ENCODE measurements around the gene PSMD1. TPM values are rescaled to one million over a fixed set of nuclear protein-coding genes. Genes with fewer than 3 reads are reported as not detected.
A peak's percentile ranks its signal among the peaks of the same experiment; 100 is the strongest.

The PSMD1 gene
- 55.3 TPM for total RNA-seq
- long read RNA-seq, transcript PSMD1-201 (25 exons, 3,326 nt), result major isoform, 12 of 122 reads
- long read RNA-seq, partial matches to known transcripts, result 98 of 122 reads
- long read RNA-seq, other reads (novel, unspliced or antisense), result 8 of 122 reads

- Histone ChIP-seq H3K4me1 (peaks cover 38% of the 10 kb centered on the region), H3K4me3 (peak within 1 kb of the TSS; percentile 99)
- peak; percentile 94 to 98 for ATAC-seq
These were observed at the start of gene PSMD1 for GRCh38 chr2:231056453-231057416. Gene PSMD1 (plus strand): TSS chr2:231056867. CDS start chr2:231057026, 159 bp downstream.

GRCh38 chr2:231007286-231008098 is 49.2 kb upstream of the PSMD1 start:
- no peak for DNase-seq
- Histone ChIP-seq H3K4me1 (no peaks in the 10 kb centered on the region), H3K27ac (no peak overlapping the region), H3K36me3 (no peaks in the 10 kb centered on the region), H3K9me3 (no peaks in the 10 kb centered on the region), H3K4me3 (no peak overlapping the region), H3K27me3 (ENCODE audit: low read depth) (peaks cover under 1% of the 10 kb centered on the region)
- intact Hi-C loops (cut with DNase I), result no loop called here
- no peak for ATAC-seq
- no peak for TF ChIP-seq CTCF (IDR thresholded peaks at IDR 0.05)

More at GRCh38 chr2:231056453-231057416, at the start of gene PSMD1:
- H3K27me3 ChIP-seq (ENCODE audit: low read depth), result no peaks in the 10 kb centered on the region
- peak; percentile 93 for DNase-seq
- peaks cover 6% of the 10 kb centered on the region for H3K36me3 ChIP-seq
- H3K9me3 ChIP-seq, result no peaks in the 10 kb centered on the region
- intact Hi-C loops (cut with DNase I), result no loop called here
- H3K27ac ChIP-seq, result peak within 1 kb of the TSS; percentile 96
- TF ChIP-seq CTCF (IDR thresholded peaks at IDR 0.05), result peak; percentile 96

GRCh38 chr2:231008131-231008530 is 48.5 kb upstream of the PSMD1 start:
- no peaks in the 10 kb centered on the region for H3K36me3 ChIP-seq
- intact Hi-C loops (cut with DNase I), result no loop called here
- TF ChIP-seq CTCF (IDR thresholded peaks at IDR 0.05), result no peak
- no peaks in the 10 kb centered on the region for H3K9me3 ChIP-seq
- no peak overlapping the region for H3K27ac ChIP-seq
- DNase-seq, result no peak
- H3K27me3 ChIP-seq (ENCODE audit: low read depth), result no peaks in the 10 kb centered on the region
- H3K4me1 ChIP-seq, result no peaks in the 10 kb centered on the region
- no peak for ATAC-seq
- H3K4me3 ChIP-seq, result no peak overlapping the region

- intact Hi-C loops (cut with DNase I), result no loop called here
- Histone ChIP-seq H3K4me1 (no peaks in the 10 kb centered on the region), H3K27me3 (ENCODE audit: low read depth) (no peaks in the 10 kb centered on the region), H3K9me3 (no peaks in the 10 kb centered on the region), H3K4me3 (no peak overlapping the region), H3K36me3 (no peaks in the 10 kb centered on the region), H3K27ac (no peak overlapping the region)
- ATAC-seq (no peak), DNase-seq (no peak)
- no peak for TF ChIP-seq CTCF (IDR thresholded peaks at IDR 0.05)
These were observed 47.3 kb upstream of the PSMD1 start for GRCh38 chr2:231009236-231009919.

- no peaks in the 10 kb centered on the region for H3K36me3 ChIP-seq
- intact Hi-C loops (cut with DNase I), result no loop called here
- H3K4me3 ChIP-seq, result no peak overlapping the region
- ATAC-seq (no peak), DNase-seq (no peak)
- TF ChIP-seq CTCF (IDR thresholded peaks at IDR 0.05), result no peak
- H3K27me3 ChIP-seq (ENCODE audit: low read depth), result no peaks in the 10 kb centered on the region
- no peaks in the 10 kb centered on the region for H3K4me1 ChIP-seq
- no peak overlapping the region for H3K27ac ChIP-seq
- H3K9me3 ChIP-seq, result no peaks in the 10 kb centered on the region
These were observed 46.4 kb upstream of the PSMD1 start for GRCh38 chr2:231010201-231010730.

All from lower lobe of right lung (tissue), 2 donors.